ENCODE data around the gene TRAF5. TPM values are rescaled to one million over a fixed set of nuclear protein-coding genes. Genes with fewer than 3 reads are reported as not detected.

Gene TRAF5
- total and polyA plus RNA-seq, 2 of the 4 experiments (the other 2 are of a cell fraction) = 10.0 to 14.7 TPM

GRCh38 chr1:211347077-211347844 lies 20.6 kb downstream of the TRAF5 start:
- Histone ChIP-seq H2BK15ac (ENCODE audit: low read depth, low read length) (no peak overlapping the region), H3K4me1 (ENCODE audit: control insufficient read depth, insufficient read depth, low read length) (peaks cover 3% of the 10 kb centered on the region; the same call in 1 of the 2 replicates), H3K9me3 (ENCODE audit: control insufficient read depth, insufficient read depth, low read length) (no peaks in the 10 kb centered on the region), H2AFZ (replicated peaks; ENCODE audit: low read length, poor library complexity) (no peak overlapping the region), H3K4me3 (ENCODE audit: insufficient read depth, low read depth, low read length) (no peak overlapping the region), H3K23ac (ENCODE audit: low read depth, low read length) (no peak overlapping the region), H3K36me3 (ENCODE audit: control insufficient read depth, insufficient read depth, low read length) (no peaks in the 10 kb centered on the region), H2BK120ac (ENCODE audit: low read depth, low read length) (no peak overlapping the region), H3K27me3 (ENCODE audit: control insufficient read depth, insufficient read depth, low read length) (no peaks in the 10 kb centered on the region), H4K8ac (ENCODE audit: low read depth in 2 of 2, low read length in 2 of 2) (no peak overlapping the region), H3K4ac (ENCODE audit: low read depth, low read length) (no peak overlapping the region), H2AK5ac (ENCODE audit: low read depth, low read length) (no peak overlapping the region), H3K4me2 (ENCODE audit: low read depth, low read length) (no peak overlapping the region), H3K14ac (replicated peaks; ENCODE audit: low read depth, low read length) (no peak overlapping the region), H4K20me1 (ENCODE audit: insufficient read depth, low read length) (peaks cover 36% of the 10 kb centered on the region), H4K5ac (ENCODE audit: low read depth, low read length) (no peak overlapping the region), H4K91ac (ENCODE audit: insufficient read depth, low read depth, low read length) (no peak overlapping the region), H3K56ac (ENCODE audit: extremely low read depth, insufficient read depth, low read length) (no peak overlapping the region), H3K27ac (ENCODE audit: insufficient read depth, low read length) (no peak overlapping the region), H2BK20ac (ENCODE audit: low read depth, low read length) (no peak overlapping the region), H3K18ac (ENCODE audit: low read depth, low read length) (no peak overlapping the region), H2BK5ac (ENCODE audit: low read depth, low read length, poor library complexity, severe bottlenecking) (no peak overlapping the region), H2AK9ac (replicated peaks; ENCODE audit: low read depth, low read length, poor library complexity) (no peak overlapping the region), H3K79me1 (ENCODE audit: low read depth in 1 of 2, low read length in 2 of 2) (peaks cover 32 to 53% of the 10 kb centered on the region in 2 experiments), H3K9me1 (ENCODE audit: insufficient read depth, low read length) (peaks cover 4% of the 10 kb centered on the region; the same call in 1 of the 2 replicates), H3K9ac (ENCODE audit: low read depth, low read length) (no peak overlapping the region)
- dilution Hi-C loops (cut with HindIII; ENCODE audit: low sequenced_read_pairs, unreplicated experiment) = no loop called here
- ChIA-PET POLR2A (ENCODE audit: unreplicated experiment) (no interaction called here), CTCF (interaction anchor here (0.6 to 1.2 kb wide), 4 partner anchors 10 to 1776 kb away, joined by 3 to 5 read pairs (median 4); no protein-coding TSS in a partner anchor)
- intact Hi-C loops (cut with micrococcal nuclease) = no loop called here
- DNase-seq (no peak), ATAC-seq (ENCODE audit: low read depth) (no peak)
- in situ Hi-C loops (cut with MboI; ENCODE audit: low sequenced_read_pairs) = no loop called here
- no TSS peak for BruUV-seq (replicated peaks)
- WGBS, 2 experiments (ENCODE audit: extremely low coverage in 2 of 2, insufficient read length in 1 of 2) = 100% methylated on average over 1 of the region's 4 CpGs; no CpG with 5 or more reads in 1 of the 2 experiments
- TF ChIP-seq SMC3 (IDR thresholded peaks at IDR 0.05; ENCODE audit: low read depth, low read length) (no peak), MAFK (IDR thresholded peaks at IDR 0.05; ENCODE audit: low read depth, low read length) (no peak), BHLHE40 (IDR thresholded peaks at IDR 0.05; ENCODE audit: low read depth, low read length) (no peak), RFX5 (IDR thresholded peaks at IDR 0.05; ENCODE audit: low read depth, low read length) (no peak), MXI1 (IDR thresholded peaks at IDR 0.05; ENCODE audit: borderline replicate concordance, low read depth, low read length) (no peak), CTCF (conservative IDR thresholded peaks at IDR 0.05; ENCODE audit: low read depth, low read length) (no peak), RAD21 (IDR thresholded peaks at IDR 0.05; ENCODE audit: low read length) (no peak), RCOR1 (IDR thresholded peaks at IDR 0.05; ENCODE audit: insufficient replicate concordance, low read length) (no peak), CHD1 (IDR thresholded peaks at IDR 0.05; ENCODE audit: low read depth, low read length) (no peak), CEBPB (IDR thresholded peaks at IDR 0.05; ENCODE audit: low read depth, low read length) (no peak), POLR2A (IDR thresholded peaks at IDR 0.05; ENCODE audit: low read depth, low read length) (no peak), NFE2L2 (IDR thresholded peaks at IDR 0.05; ENCODE audit: low read depth, low read length) (no peak), MAZ (IDR thresholded peaks at IDR 0.05; ENCODE audit: borderline replicate concordance, low read depth, low read length) (no peak)
- TF ChIP-seq, protein P1, sequence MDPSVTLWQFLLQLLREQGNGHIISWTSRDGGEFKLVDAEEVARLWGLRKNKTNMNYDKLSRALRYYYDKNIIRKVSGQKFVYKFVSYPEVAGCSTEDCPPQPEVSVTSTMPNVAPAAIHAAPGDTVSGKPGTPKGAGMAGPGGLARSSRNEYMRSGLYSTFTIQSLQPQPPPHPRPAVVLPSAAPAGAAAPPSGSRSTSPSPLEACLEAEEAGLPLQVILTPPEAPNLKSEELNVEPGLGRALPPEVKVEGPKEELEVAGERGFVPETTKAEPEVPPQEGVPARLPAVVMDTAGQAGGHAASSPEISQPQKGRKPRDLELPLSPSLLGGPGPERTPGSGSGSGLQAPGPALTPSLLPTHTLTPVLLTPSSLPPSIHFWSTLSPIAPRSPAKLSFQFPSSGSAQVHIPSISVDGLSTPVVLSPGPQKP (IDR thresholded peaks at IDR 0.05; ENCODE audit: borderline replicate concordance, low read depth, low read length) = no peak
- TF ChIP-seq, protein P2, sequence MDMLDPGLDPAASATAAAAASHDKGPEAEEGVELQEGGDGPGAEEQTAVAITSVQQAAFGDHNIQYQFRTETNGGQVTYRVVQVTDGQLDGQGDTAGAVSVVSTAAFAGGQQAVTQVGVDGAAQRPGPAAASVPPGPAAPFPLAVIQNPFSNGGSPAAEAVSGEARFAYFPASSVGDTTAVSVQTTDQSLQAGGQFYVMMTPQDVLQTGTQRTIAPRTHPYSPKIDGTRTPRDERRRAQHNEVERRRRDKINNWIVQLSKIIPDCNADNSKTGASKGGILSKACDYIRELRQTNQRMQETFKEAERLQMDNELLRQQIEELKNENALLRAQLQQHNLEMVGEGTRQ (IDR thresholded peaks at IDR 0.05; ENCODE audit: low read depth, low read length) = no peak
